ENCODE data around the gene GALNT2. TPM values are rescaled to one million over a fixed set of nuclear protein-coding genes. Genes with fewer than 3 reads are reported as not detected.

Gene GALNT2
- total and polyA plus RNA-seq, 8 donors = 18.3 to 118 (median 57.3) TPM

- Histone ChIP-seq H3K4me3 (no peak overlapping the region), H3K9me3 (no peaks in the 10 kb centered on the region), H3K27ac (peak overlapping the region in 2 of 4 donors; percentile 30 to 64), H3K36me3 (no peaks in the 10 kb centered on the region), H3K4me1 (peaks cover 5 to 20% (median 14%) of the 10 kb centered on the region in 3 donors), H3K27me3 (no peaks in the 10 kb centered on the region)
- TF ChIP-seq CTCF (IDR thresholded peaks at IDR 0.05) = no peak
- DNase-seq (peak in 1 of 6 donors; percentile 41), FAIRE-seq (no peak), ATAC-seq (peak; percentile 26 to 43 (median 34))
- intact Hi-C loops (cut with DNase I) = no loop called here
- WGBS, 2 donors = 26 to 27% methylated on average over 7 of the region's 7 CpGs
Measured at GRCh38 chr1:230230273-230230672, 163.2 kb downstream of the GALNT2 start.

- 39 to 40% methylated on average over 8 of the region's 8 CpGs for WGBS, 2 donors
- Histone ChIP-seq H3K4me1 (peaks cover 5 to 20% (median 14%) of the 10 kb centered on the region in 3 donors), H3K27me3 (no peaks in the 10 kb centered on the region), H3K9me3 (no peaks in the 10 kb centered on the region), H3K27ac (peak overlapping the region; percentile 40 to 79 (median 56)), H3K36me3 (no peaks in the 10 kb centered on the region), H3K4me3 (no peak overlapping the region)
- FAIRE-seq (no peak), ATAC-seq (peak; percentile 71 to 86 (median 80)), DNase-seq (peak in 2 of 6 donors; percentile 54 to 70)
- intact Hi-C loops (cut with DNase I) = no loop called here
- TF ChIP-seq CTCF (IDR thresholded peaks at IDR 0.05) = no peak
Measured at GRCh38 chr1:230230948-230231773, 164.1 kb downstream of the GALNT2 start.

- H3K4me3 ChIP-seq = no peak overlapping the region
- H3K27ac ChIP-seq = peak overlapping the region; percentile 40 to 79 (median 56)
- TF ChIP-seq CTCF (IDR thresholded peaks at IDR 0.05) = no peak
Measured at GRCh38 chr1:230231774-230232145, 164.7 kb downstream of the GALNT2 start.

GRCh38 chr1:230232371-230232771, 165.3 kb downstream of the GALNT2 start:
- Histone ChIP-seq H3K27me3 (no peaks in the 10 kb centered on the region), H3K9me3 (no peaks in the 10 kb centered on the region), H3K27ac (peak overlapping the region in 3 of 4 donors; percentile 40 to 79 (median 47)), H3K36me3 (no peaks in the 10 kb centered on the region), H3K4me3 (no peak overlapping the region), H3K4me1 (peaks cover 0 to 20% (median 14%) of the 10 kb centered on the region in 3 donors)
- WGBS, 2 donors = 82 to 85% methylated on average over 10 of the region's 10 CpGs
- intact Hi-C loops (cut with DNase I) = no loop called here
- no peak for ATAC-seq
- DNase-seq = no peak
- FAIRE-seq = no peak
- TF ChIP-seq CTCF (IDR thresholded peaks at IDR 0.05) = no peak

More at GRCh38 chr1:230231774-230232145, 164.7 kb downstream of the GALNT2 start:
- H3K9me3 ChIP-seq = no peaks in the 10 kb centered on the region
- intact Hi-C loops (cut with DNase I) = no loop called here
- DNase-seq = peak in 5 of 6 donors; percentile 71 to 84 (median 81)
- 37 to 42% methylated on average over 7 of the region's 7 CpGs for whole genome bisulfite sequencing, 2 donors
- ATAC-seq = peak; percentile 89 to 92 (median 90)
- peaks cover 5 to 20% (median 14%) of the 10 kb centered on the region in 3 donors for H3K4me1 ChIP-seq
- H3K36me3 ChIP-seq = no peaks in the 10 kb centered on the region
- no peak for FAIRE-seq
- H3K27me3 ChIP-seq = no peaks in the 10 kb centered on the region

- Histone ChIP-seq H3K27ac (no peak overlapping the region), H3K9me3 (no peaks in the 10 kb centered on the region), H3K4me3 (no peak overlapping the region), H3K4me1 (peaks cover 0 to 20% (median 14%) of the 10 kb centered on the region in 3 donors), H3K27me3 (no peaks in the 10 kb centered on the region), H3K36me3 (no peaks in the 10 kb centered on the region)
- intact Hi-C loops (cut with DNase I) = no loop called here
- DNase-seq (no peak), ATAC-seq (no peak), FAIRE-seq (no peak)
- TF ChIP-seq CTCF (IDR thresholded peaks at IDR 0.05) = no peak
- WGBS, 2 donors = 91 to 92% methylated on average over 4 of the region's 4 CpGs
Measured at GRCh38 chr1:230233786-230234185, 166.7 kb downstream of the GALNT2 start.

Data from pancreas (tissue), 10 donors.